ENCODE data around the gene FOXO3B.
A peak's percentile ranks its signal among the peaks of the same experiment; 100 is the strongest.
"Not testable (repeated sequence)": the region's sequence is repeated elsewhere in the genome, so short reads cannot be mapped to it uniquely, and the experiment has no call there.

The FOXO3B gene

GRCh38 chr17:18634550-18635263, 47.4 kb downstream of the FOXO3B start:
- Mint-ChIP-seq H3K27me3 (peaks cover 26 to 29% of the 10 kb centered on the region in 2 donors), H3K4me3 (peak overlapping the region in 1 of 2 donors; percentile 29)
- not testable (repeated sequence) for H3K9me3 Mint-ChIP-seq; H3K36me3 Mint-ChIP-seq (ENCODE audit: insufficient read depth); H3K4me1 Mint-ChIP-seq (ENCODE audit: low read depth in 2 of 2); H3K27ac Mint-ChIP-seq; DNase-seq
- peak; percentile 14 for ATAC-seq (replicated peaks)
